Osteoblast (primary cell): ENCODE measurements around the gene HPCAL1. TPM values are rescaled to one million over a fixed set of nuclear protein-coding genes. Genes with fewer than 3 reads are reported as not detected.

Source experiments
- DNase-seq: peaks from one replicate; pipeline ENCODE4 v3.0.0; 2011; ENCODE audit warnings: low spot score, mixed read lengths; ENCODE audit not compliant: insufficient read length; ENCODE audit errors: missing footprints
- H2AFZ ChIP-seq: 2 replicates; pipeline ENCODE4 v1.6.0; 2011; ENCODE audit warnings: mild to moderate bottlenecking, low read length
- H3K27ac ChIP-seq: 2 replicates; pipeline ENCODE4 v1.5.1; 2011; ENCODE audit warnings: mild to moderate bottlenecking, low read depth, low read length, moderate library complexity
- H3K27me3 ChIP-seq: 2 replicates; pipeline ENCODE4 v1.6.0; 2012; ENCODE audit warnings: mild to moderate bottlenecking, control low read depth, inconsistent platforms, low read length, moderate library complexity; ENCODE audit not compliant: insufficient read depth
- H3K36me3 ChIP-seq: 2 replicates; pipeline ENCODE4 v1.5.1; 2011; ENCODE audit warnings: mild to moderate bottlenecking, low read length, control low read depth, moderate library complexity; ENCODE audit not compliant: insufficient read depth
- H3K4me1 ChIP-seq: 2 replicates; pipeline ENCODE4 v1.5.1; 2011; ENCODE audit warnings: mild to moderate bottlenecking, low read length, control low read depth, moderate library complexity; ENCODE audit not compliant: insufficient read depth
- H3K4me2 ChIP-seq: 2 replicates; pipeline ENCODE4 v1.6.0; 2011; ENCODE audit warnings: mild to moderate bottlenecking, low read length; ENCODE audit not compliant: insufficient read depth
- H3K4me3 ChIP-seq: fragments of 200-600 bp; sonication (generic); 3 replicates; pipeline ENCODE4 v1.5.1; 2012; ENCODE audit warnings: mild to moderate bottlenecking, low read length, inconsistent platforms; ENCODE audit not compliant: insufficient read depth
- H3K79me2 ChIP-seq: 2 replicates; pipeline ENCODE4 v1.6.0; 2012; ENCODE audit warnings: mild to moderate bottlenecking, low read length, control low read depth, inconsistent platforms; ENCODE audit not compliant: insufficient read depth
- H3K9me3 ChIP-seq: 2 replicates; pipeline ENCODE4 v1.5.1; 2011; ENCODE audit warnings: low read depth, low read length, control low read depth
- H4K20me1 ChIP-seq: 2 replicates; pipeline ENCODE4 v1.6.0; 2012; ENCODE audit warnings: mild to moderate bottlenecking, low read length, control low read depth; ENCODE audit not compliant: insufficient read depth
- total RNA-seq: library from RNA; depleted of rRNA; stranded (reverse); fragments of >200 nt; gene quantifications from 2 replicates; pipeline ENCODE4 v1.2.3, GENCODE V29; 2012
- TF ChIP-seq, protein P1 (sequence below): IDR thresholded peaks from 2 replicates; pipeline ENCODE4 v1.5.1; 2011; ENCODE audit warnings: mild to moderate bottlenecking, low read depth, low read length, moderate library complexity; ENCODE audit errors: extremely low read depth

HPCAL1 gene
- total RNA-seq, 1 donor = 57.2 TPM

DNA sequence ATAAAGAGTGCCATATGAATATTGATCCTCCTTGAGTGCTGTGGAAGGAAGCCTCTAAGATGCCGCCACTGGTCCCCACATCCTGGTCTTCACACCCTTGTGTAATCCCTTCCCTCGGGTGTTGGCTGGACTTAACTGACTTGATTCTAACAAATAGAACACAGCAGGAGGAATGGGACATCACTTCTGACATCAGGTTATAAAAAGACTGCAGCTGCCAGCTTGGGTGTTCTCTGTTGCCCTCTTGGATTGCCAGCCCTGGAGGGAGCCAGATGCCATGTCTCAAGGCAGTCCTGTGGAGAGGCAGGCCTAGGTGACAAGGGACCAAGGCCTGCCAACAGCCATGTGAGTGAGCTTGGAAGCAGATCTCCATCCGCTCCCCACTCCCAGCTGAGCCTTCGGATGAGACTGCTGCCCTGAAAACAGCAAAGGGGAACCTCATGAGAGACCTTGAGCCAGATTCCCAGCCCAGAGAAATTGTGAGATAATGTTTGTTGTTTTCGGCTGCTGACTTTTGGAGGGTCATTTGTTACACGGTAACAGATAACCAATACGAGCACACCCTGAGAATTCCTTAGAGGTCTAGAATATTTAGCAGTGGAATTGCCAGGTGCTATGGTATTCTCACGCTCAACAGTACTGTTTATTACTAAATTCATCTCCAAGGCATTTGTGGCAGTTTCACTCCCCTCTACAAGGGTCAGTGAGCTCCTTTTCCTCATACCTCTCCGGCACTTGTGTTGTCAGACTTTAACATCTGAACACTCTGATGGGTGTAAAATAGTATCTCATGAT lies 32.5 kb downstream of the HPCAL1 start:
- Histone ChIP-seq H3K9me3 (no peaks in the 10 kb centered on the region), H3K27ac (no peak overlapping the region), H4K20me1 (peaks cover 40% of the 10 kb centered on the region), H3K4me3 (no peak overlapping the region), H3K79me2 (peaks cover 97% of the 10 kb centered on the region), H3K27me3 (no peaks in the 10 kb centered on the region), H3K36me3 (peaks cover 3% of the 10 kb centered on the region), H2AFZ (no peak overlapping the region), H3K4me2 (no peak overlapping the region), H3K4me1 (peaks cover 17% of the 10 kb centered on the region)
- TF ChIP-seq, protein P1, sequence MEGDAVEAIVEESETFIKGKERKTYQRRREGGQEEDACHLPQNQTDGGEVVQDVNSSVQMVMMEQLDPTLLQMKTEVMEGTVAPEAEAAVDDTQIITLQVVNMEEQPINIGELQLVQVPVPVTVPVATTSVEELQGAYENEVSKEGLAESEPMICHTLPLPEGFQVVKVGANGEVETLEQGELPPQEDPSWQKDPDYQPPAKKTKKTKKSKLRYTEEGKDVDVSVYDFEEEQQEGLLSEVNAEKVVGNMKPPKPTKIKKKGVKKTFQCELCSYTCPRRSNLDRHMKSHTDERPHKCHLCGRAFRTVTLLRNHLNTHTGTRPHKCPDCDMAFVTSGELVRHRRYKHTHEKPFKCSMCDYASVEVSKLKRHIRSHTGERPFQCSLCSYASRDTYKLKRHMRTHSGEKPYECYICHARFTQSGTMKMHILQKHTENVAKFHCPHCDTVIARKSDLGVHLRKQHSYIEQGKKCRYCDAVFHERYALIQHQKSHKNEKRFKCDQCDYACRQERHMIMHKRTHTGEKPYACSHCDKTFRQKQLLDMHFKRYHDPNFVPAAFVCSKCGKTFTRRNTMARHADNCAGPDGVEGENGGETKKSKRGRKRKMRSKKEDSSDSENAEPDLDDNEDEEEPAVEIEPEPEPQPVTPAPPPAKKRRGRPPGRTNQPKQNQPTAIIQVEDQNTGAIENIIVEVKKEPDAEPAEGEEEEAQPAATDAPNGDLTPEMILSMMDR = no peak
- no peak for DNase-seq

DNA sequence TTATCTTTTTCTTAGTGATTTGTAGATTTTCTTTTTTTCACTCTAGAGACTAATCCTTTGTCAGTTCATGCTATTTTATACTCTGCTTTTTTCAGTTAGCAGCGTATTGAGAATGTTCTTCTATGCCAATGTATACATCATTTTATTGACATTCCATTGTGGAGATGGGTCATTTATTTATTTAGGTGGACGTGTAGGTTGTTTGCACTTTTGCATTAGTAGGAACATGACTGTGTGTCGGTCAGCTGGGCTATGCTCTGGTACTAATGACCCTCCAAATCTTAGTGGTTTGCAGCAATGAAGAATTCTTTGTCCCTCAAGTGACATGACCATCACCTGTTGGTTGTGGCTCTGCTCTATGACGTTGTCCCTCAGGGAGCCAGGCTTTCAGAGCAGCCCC lies 33.6 kb downstream of the HPCAL1 start:
- peaks cover 3% of the 10 kb centered on the region for H3K36me3 ChIP-seq
- H4K20me1 ChIP-seq = peaks cover 41% of the 10 kb centered on the region
- peaks cover 10% of the 10 kb centered on the region for H3K4me1 ChIP-seq
- H2AFZ ChIP-seq = no peak overlapping the region
- H3K4me2 ChIP-seq = no peak overlapping the region
- no peak for DNase-seq
- H3K27ac ChIP-seq = no peak overlapping the region
- no peaks in the 10 kb centered on the region for H3K9me3 ChIP-seq
- H3K4me3 ChIP-seq = no peak overlapping the region
- H3K79me2 ChIP-seq = peaks cover 97% of the 10 kb centered on the region
- TF ChIP-seq, protein P1 = no peak
- H3K27me3 ChIP-seq = no peaks in the 10 kb centered on the region

DNA sequence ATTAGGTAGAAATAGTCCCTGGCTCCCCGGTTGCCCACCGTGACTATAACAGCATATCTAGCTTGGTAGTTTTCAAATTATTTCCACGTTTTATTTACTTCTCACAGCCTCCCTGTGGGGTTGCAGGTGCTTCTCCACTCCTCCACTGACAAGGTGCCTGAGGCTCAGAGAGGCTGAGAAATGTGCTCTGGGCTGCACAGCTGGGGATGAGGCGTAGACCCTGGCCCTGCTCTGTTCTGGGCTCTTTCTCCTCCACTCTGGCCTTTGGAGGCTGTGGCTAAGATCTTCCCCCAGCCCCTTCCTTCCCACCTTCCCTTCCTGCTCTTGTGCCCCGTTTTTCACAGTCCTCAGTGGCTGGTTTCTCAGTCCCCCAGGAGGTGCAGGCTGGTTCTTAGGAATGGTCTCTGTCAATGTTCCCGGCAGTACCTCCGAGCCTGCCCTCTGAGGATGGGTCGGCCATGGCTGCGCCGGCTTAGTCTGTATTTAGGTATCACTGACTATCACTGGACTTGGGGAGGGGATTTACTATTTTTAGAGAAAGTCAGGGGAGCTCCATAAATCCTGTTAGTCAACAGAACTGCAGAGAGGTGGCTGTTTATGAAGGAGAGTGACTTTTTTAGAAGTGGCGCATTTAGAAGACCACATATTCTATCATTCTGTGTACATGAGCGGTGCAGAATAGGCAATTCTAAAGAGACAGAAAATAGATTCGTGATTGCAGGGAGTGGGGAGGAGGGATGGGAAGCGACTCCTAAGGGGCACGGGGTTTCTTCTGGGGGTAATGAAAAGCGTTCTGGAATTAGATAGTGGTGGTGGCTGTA lies 35.0 kb downstream of the HPCAL1 start:
- H3K9me3 ChIP-seq = no peaks in the 10 kb centered on the region
- no peak overlapping the region for H3K4me2 ChIP-seq
- peaks cover 5% of the 10 kb centered on the region for H3K4me1 ChIP-seq
- H4K20me1 ChIP-seq = peaks cover 41% of the 10 kb centered on the region
- H2AFZ ChIP-seq = no peak overlapping the region
- H3K27me3 ChIP-seq = no peaks in the 10 kb centered on the region
- H3K27ac ChIP-seq = no peak overlapping the region
- DNase-seq = no peak
- H3K79me2 ChIP-seq = peaks cover 97% of the 10 kb centered on the region
- H3K4me3 ChIP-seq = no peak overlapping the region
- H3K36me3 ChIP-seq = peaks cover 3% of the 10 kb centered on the region
- TF ChIP-seq, protein P1 = no peak
